Measurements from ENCODE around the gene B3GAT1.

The B3GAT1 gene

DNA sequence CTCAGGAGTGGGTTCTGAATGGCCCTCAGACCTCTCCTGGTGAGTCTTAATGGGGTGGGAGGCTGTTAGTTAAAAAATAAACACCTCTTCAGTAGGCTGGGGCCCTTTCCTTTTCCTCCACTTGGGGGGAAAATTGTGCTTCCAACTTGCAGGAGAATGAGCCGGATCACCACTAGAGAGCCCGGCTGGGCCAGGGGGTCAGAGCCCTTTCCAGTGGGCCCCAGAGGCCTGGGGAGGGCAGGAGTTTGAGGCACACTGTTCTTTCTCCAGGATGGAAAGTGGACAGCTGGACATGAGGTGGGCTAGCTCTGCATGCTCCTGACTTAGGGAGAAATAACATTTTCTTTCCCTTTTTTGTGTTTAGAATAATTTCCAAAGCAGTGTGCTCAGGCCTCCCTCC, 32.8 kb downstream of the B3GAT1 start:
- no peaks in the 10 kb centered on the region for H3K79me2 ChIP-seq (ENCODE audit: insufficient read depth, low read length)

DNA sequence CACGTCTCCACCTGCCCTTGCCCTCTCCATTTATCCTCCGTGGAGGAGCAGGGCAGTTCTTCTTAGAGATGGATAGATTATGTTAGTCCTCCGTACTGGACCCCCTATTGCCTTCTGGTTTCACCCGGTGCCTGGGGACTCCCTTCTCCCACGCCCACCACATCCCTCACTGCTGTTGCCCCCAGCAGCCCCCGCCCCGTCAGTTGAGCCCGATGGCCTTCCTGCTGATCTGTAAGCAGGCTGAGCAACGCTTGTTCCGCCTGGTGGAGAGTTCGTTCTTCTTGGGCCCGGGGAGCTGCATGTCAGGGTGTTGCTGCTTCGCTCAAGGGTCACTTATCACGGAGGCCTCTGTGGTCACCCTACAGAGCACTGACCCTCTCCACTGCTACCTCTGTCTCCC, 34.2 kb downstream of the B3GAT1 start:
- Histone ChIP-seq H3K36me3 (ENCODE audit: insufficient read depth, low read length) (no peaks in the 10 kb centered on the region), H2AFZ (ENCODE audit: low read depth, low read length) (no peak overlapping the region), H3K9me3 (ENCODE audit: insufficient read depth, low read length, severe bottlenecking) (no peaks in the 10 kb centered on the region), H3K27me3 (ENCODE audit: insufficient read depth, low read length, poor library complexity) (no peaks in the 10 kb centered on the region), H3K27ac (ENCODE audit: low read length) (no peak overlapping the region), H3K9ac (ENCODE audit: low read depth, low read length) (no peak overlapping the region), H3K4me3 (ENCODE audit: low read depth in 1 of 2, low read length in 2 of 2) (no peak overlapping the region), H3K4me1 (ENCODE audit: insufficient read depth, low read length) (no peaks in the 10 kb centered on the region), H4K20me1 (ENCODE audit: insufficient read depth, low read length) (no peaks in the 10 kb centered on the region), H3K79me2 (ENCODE audit: insufficient read depth, low read length) (no peaks in the 10 kb centered on the region), H3K4me2 (ENCODE audit: insufficient read depth, low read length) (no peak overlapping the region)
- no peak for DNase-seq
- ATAC-seq (ENCODE audit: insufficient read depth, low read depth), result no peak
- TF ChIP-seq EZH2 (IDR thresholded peaks at IDR 0.05; ENCODE audit: borderline replicate concordance, low read depth, low read length, severe bottlenecking), result no peak
- TF ChIP-seq, protein P1, sequence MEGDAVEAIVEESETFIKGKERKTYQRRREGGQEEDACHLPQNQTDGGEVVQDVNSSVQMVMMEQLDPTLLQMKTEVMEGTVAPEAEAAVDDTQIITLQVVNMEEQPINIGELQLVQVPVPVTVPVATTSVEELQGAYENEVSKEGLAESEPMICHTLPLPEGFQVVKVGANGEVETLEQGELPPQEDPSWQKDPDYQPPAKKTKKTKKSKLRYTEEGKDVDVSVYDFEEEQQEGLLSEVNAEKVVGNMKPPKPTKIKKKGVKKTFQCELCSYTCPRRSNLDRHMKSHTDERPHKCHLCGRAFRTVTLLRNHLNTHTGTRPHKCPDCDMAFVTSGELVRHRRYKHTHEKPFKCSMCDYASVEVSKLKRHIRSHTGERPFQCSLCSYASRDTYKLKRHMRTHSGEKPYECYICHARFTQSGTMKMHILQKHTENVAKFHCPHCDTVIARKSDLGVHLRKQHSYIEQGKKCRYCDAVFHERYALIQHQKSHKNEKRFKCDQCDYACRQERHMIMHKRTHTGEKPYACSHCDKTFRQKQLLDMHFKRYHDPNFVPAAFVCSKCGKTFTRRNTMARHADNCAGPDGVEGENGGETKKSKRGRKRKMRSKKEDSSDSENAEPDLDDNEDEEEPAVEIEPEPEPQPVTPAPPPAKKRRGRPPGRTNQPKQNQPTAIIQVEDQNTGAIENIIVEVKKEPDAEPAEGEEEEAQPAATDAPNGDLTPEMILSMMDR (IDR thresholded peaks at IDR 0.05; ENCODE audit: borderline replicate concordance, extremely low read depth, low read length, poor library complexity, severe bottlenecking), result no peak

More for the DNA sequence above, 32.8 kb downstream of the B3GAT1 start:
- Histone ChIP-seq H3K9ac (ENCODE audit: low read depth, low read length) (no peak overlapping the region), H3K27me3 (ENCODE audit: insufficient read depth, low read length, poor library complexity) (no peaks in the 10 kb centered on the region), H4K20me1 (ENCODE audit: insufficient read depth, low read length) (no peaks in the 10 kb centered on the region), H3K27ac (ENCODE audit: low read length) (no peak overlapping the region), H3K9me3 (ENCODE audit: insufficient read depth, low read length, severe bottlenecking) (no peaks in the 10 kb centered on the region), H3K4me1 (ENCODE audit: insufficient read depth, low read length) (no peaks in the 10 kb centered on the region), H3K4me2 (ENCODE audit: insufficient read depth, low read length) (no peak overlapping the region), H3K4me3 (ENCODE audit: low read depth in 1 of 2, low read length in 2 of 2) (no peak overlapping the region), H2AFZ (ENCODE audit: low read depth, low read length) (no peak overlapping the region), H3K36me3 (ENCODE audit: insufficient read depth, low read length) (no peaks in the 10 kb centered on the region)
- no peak for ATAC-seq (ENCODE audit: insufficient read depth, low read depth)
- DNase-seq, result no peak
- no peak for TF ChIP-seq EZH2 (IDR thresholded peaks at IDR 0.05; ENCODE audit: borderline replicate concordance, low read depth, low read length, severe bottlenecking)
- TF ChIP-seq, protein P1 (IDR thresholded peaks at IDR 0.05; ENCODE audit: borderline replicate concordance, extremely low read depth, low read length, poor library complexity, severe bottlenecking), result no peak

DNA sequence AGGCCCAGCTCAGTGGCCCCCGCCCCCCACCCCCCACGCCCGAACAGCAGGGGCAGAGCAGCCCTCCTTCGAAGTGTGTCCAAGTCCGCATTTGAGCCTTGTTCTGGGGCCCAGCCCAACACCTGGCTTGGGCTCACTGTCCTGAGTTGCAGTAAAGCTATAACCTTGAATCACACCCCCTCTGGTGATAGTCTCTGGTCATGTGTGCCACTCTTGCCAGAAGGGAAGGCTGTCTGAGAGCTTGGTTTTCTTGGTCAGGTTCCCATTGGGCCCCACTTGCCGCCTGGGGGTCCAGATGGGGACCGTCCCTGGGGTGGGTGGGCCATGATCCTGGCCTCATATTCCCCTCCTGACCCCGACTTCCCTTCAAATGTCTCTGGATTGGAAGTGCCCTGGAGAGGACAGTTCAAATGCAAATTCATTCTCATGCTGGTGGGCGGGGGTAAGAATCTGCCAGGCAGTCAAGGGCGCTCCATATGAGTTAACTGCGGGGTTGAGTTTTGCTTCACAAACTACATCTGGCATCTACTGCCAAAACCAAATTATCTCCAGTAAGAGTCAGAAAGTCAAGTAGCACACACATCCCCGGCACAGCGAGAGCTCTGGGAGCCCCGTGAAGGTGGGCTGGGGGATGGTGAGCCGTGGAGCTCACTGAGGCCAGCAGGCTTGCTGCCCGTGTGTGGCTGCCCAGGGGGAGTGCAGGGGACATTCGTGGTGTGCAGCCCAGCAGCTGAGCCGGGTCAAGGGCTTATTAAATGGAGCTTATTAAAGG, 35.7 kb downstream of the B3GAT1 start:
- H3K4me1 ChIP-seq (ENCODE audit: insufficient read depth, low read length), result no peaks in the 10 kb centered on the region
- H3K79me2 ChIP-seq (ENCODE audit: insufficient read depth, low read length), result no peaks in the 10 kb centered on the region
- H3K9me3 ChIP-seq (ENCODE audit: insufficient read depth, low read length, severe bottlenecking), result no peaks in the 10 kb centered on the region
- H3K4me3 ChIP-seq (ENCODE audit: low read depth in 1 of 2, low read length in 2 of 2), result no peak overlapping the region
- no peak for ATAC-seq (ENCODE audit: insufficient read depth, low read depth)
- no peak for DNase-seq
- H3K27me3 ChIP-seq (ENCODE audit: insufficient read depth, low read length, poor library complexity), result no peaks in the 10 kb centered on the region
- H3K27ac ChIP-seq (ENCODE audit: low read length), result no peak overlapping the region
- no peak overlapping the region for H3K9ac ChIP-seq (ENCODE audit: low read depth, low read length)
- no peak overlapping the region for H3K4me2 ChIP-seq (ENCODE audit: insufficient read depth, low read length)
- TF ChIP-seq, protein P1 (IDR thresholded peaks at IDR 0.05; ENCODE audit: borderline replicate concordance, extremely low read depth, low read length, poor library complexity, severe bottlenecking), result no peak
- TF ChIP-seq EZH2 (IDR thresholded peaks at IDR 0.05; ENCODE audit: borderline replicate concordance, low read depth, low read length, severe bottlenecking), result no peak
- no peaks in the 10 kb centered on the region for H4K20me1 ChIP-seq (ENCODE audit: insufficient read depth, low read length)
- no peak overlapping the region for H2AFZ ChIP-seq (ENCODE audit: low read depth, low read length)
- peaks cover 4% of the 10 kb centered on the region; the same call in 1 of the 2 replicates for H3K36me3 ChIP-seq (ENCODE audit: insufficient read depth, low read length)

Measured in DND-41 (cell line).